Suppressor macrophage treated with lipopolysaccharide for 4 hours (primary cell): Measurements from ENCODE around the gene SLC6A12.
"Not testable (repeated sequence)": the region's sequence is repeated elsewhere in the genome, so short reads cannot be mapped to it uniquely, and the experiment has no call there.

Experiments used
- DNase-seq: peaks from one replicate; pipeline ENCODE4 v3.0.0-alpha.2; 2020

The SLC6A12 gene

DNA sequence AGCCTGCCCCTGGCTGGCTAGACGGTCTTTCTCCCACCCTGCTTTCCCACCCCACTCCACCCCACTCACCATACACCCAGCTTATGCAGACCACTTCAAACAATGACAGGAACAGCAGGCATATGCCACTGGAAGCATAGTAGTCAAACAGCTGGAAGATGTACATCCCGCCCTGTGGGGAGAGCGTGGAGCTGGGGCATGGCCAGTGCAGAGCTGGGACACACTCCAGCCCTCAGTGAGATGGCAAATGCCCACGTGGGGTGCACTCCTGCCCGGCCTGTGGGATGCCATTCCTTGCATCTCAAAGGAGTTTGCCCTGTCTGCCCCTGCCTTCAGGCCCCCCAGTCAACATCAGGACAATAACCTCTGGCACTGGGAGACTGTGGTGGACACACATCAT, 18.8 kb downstream of the SLC6A12 start:
- DNase-seq = no peak

DNA sequence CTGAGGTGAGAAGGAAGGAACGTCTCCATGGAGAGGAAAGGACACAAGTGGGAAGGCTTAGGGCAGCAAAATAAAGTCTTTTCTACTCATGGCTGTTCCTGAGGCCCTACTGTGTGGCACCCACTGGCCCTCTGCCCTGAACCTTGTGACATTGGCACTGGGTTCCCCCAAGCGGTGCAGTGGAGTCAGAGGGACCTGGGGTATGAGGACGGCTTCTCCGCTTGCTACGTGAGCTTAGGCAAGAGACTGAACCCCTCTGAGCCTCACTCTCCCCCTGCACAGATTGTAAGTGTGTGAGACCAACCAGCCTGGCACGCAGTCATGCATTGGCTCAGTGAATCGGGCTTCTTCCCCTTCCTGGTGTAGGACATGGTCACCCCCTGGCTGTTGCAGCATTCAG, 19.7 kb downstream of the SLC6A12 start:
- no peak for DNase-seq

DNA sequence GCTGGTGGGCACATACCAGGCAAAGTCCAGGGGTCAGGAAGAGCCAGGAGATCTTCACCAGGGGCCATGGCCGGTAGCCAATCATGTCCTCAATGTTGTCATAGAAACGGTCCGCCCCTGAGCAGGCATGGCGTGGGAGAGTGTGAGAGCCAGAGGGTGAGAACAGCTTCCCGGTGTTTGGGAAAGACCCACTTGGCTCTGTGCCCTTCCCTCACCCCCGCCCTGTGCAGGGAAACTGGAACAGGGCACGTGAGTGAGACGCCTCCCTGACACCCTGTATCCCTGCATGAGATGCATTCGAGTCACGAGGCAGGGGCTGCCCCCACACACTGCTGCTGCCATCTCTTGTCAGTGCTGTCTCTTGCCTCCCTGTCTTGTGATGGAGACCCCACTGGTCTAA, 20.7 kb downstream of the SLC6A12 start:
- no peak for DNase-seq

DNA sequence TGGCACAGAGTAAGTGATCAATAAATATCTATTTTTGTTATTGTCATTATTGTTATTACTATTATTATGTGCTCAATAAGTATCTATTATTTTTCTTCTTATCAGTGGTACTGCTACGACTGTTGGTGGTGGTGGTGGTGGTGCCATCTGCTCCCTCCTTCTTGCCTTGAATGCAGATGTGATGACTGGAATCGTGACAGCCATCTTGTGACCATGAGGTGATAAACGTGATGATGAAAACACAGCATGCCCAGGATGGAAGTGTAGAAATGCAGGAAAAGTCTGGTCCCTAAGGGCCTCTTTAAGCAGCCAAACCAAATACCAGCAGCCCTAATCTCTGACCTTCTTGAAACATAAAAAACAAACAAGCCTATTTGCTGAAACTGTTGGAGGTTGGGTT, 22.4 kb downstream of the SLC6A12 start:
- DNase-seq = no peak

DNA sequence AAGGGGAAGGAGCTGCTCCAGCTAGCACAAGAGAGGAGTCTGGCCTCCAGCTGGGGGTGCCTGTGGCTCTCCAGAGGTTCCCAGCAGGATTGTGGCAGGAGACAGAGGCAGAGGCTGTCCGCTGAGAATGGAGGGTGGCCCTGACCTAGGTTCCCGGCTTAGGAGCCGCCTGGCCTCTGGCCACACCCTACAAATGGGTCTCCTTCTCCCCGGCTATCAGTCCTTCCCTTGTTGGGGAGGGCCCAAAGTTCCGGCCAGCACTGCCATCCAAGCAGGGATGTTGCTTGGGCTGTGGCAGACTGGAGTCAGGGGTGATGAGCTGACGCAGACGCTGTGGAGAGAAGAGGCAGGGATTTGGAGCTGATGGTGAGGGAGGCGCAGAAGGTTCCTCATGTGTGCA, 23.1 kb downstream of the SLC6A12 start:
- no peak for DNase-seq

DNA sequence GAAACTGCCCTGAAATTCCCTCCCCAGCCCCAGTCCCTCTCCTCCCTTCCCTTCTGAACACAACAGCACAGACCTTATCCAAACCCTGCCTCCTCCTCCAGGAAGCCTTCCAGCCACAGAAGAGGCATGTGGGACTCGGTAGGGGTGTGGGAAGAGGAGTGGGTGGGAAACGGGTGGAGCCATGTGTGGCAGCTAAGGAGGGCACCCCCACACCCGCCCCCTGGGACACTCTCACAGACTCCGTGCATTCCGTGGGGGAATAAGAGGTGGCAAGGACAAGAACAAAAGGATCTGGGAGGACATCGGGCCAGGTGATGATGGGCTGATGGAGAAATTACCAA, 24.4 kb downstream of the SLC6A12 start:
- no peak for DNase-seq

DNA sequence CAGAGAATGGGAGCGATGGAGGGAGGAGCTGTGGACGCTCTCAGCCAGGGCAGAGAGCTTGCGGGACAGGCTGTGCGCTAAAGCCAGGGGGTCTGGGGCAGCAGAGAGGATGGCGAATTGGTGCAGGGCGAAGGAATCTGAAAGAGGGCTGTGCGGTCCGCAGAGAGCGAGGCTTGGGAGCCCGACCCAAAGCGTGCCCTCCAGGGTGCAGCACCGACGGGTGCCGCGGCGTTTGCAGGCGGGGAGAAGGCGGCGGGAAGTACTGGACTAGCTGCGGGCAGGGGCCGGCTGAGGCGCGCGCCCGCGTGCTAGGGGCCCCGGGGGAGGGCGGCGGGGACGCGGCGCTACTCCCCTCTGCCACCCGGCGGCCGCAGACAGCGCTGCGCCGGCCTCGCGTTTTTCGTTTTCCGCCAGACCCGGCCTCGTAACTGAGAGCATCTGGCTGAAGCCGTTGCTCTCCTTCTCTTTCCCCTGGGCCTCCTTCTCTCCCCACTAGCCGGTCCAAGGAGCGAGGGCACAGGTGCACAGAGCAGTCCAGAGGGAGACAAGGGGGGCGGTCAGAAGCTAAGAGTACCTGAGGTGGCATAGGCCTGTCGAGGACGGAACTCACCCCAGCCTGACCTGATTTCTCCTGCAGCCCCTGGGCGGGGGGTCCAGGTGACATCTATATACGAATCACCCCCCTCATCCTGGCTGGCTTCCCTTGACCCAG, 24.9 kb downstream of the SLC6A12 start:
- DNase-seq = peak; percentile 74

DNA sequence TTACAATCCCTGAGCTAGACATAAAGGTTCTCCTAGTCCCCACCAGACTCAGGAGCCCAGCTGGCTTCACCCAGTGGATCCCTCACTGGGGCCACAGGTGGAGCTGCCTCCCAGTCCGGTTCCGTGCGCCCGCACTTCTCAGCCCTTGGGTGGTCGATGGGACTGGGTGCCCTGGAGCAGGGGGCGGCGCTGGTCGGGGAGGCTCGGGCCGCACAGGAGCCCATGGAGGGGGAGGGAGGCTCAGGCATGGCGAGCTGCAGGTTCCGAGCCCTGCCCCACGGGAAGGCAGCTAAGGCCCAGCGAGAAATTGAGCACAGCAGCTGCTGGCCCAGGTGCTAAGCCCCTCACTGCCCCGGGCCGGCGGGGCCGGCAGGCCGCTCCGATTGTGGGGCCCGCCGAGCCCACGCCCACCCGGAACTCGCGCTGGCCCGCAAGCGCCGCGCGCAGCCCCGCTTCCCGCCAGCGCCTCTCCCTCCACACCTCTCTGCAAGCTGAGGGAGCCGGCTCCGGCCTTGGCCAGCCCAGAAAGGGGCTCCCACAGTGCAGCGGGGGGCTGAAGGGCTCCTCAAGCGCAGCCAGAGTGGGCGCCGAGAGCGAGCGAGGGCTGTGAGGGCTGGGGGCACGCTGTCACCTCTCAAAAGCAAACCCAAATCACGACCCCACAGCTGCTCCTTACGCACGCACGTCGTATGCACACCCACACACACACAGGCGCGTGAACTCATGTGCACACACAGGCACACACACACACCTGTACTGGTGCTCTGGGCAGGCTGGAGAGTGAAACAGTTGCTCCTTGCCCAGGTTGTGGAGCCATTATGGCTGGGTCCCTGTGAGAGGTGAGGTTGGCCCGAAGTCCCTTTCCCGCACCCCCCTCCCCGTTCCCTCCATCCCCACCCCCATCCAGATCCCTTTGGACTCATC, 25.7 kb downstream of the SLC6A12 start:
- DNase-seq = not testable (repeated sequence)

DNA sequence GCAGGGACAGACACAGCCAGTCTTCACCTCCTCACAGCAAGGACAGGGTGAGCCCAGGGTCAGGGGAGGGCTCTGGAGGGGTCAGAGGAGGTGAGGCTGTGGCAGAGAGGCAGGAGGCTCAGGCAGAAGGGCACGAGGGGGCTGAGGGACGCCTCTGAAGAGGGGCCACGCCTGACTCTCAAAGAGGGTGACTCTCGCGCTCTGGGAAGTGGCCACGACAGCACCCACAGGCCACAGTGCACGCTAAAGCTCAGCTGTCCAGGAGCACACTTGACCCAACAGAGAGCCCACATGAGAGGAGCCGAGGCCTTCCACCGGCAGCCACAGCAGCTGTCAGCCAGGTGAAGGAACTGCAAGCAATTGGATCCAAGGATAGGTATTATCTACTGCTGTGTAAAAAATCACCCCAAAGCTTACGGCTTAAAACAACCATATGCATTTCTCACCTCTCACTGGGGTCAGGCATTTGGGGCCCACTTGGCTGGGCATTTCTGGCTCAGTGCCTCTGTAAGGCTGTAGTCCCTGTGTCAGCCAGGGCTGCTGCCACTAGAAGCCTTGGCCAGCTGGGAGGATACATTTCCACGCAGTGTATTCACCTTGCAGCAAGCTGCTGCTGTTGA, 27.8 kb downstream of the SLC6A12 start:
- no peak for DNase-seq

DNA sequence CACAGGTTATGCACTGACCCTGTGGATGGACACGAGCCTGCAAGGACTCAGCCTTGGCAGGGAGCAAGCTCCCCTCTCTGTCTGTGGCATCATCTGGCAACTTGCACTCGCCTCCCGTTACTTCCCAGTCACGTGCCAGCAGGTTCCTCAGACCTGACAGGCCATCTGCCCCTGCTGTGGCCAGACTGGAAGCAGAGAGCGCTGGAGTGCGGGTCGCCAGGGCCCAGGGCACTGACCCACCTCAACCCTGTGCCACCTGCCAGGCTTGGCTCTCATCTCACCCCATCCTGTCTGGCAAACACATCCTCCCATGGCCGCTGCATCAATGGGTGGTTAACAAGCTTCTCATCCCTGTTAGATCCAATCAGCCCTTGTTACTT, 28.4 kb downstream of the SLC6A12 start:
- no peak for DNase-seq

DNA sequence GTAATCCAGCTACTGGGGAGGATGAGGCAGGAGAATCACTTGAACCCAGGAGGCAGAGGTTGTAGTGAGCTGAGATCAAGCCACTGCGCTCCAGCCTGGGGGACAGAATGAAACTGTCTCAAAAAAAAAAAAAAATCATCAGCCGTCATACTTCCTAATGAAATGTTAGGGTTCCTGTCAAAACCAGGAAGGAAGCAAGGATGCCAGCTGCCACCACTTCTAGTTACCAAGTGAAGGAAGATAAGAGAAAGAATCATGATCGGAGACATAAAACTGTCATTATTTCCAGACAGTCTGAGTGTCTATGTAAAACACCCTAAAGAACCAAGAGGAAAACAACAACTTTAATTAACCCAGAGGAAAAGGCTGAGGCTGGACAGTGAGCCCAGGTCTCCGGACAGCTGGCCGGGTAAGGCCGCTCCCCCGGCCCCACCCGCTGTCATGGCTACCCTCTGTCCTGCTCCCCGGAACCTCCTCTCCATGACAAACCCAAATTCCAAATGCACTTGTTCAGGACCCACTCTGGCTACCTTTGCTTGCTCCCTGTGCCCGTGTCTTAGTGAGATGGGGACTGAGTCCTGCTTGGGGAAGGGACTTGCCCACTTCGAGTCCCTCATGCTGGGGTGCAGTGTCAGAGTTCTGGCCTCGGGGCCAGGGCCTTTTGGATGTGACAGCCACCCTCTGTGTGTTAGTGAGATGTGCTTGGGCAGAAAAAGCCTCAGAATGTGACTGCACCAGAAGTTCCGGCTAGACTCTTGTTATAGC, 29.0 kb downstream of the SLC6A12 start:
- peak; percentile 27 for DNase-seq

DNA sequence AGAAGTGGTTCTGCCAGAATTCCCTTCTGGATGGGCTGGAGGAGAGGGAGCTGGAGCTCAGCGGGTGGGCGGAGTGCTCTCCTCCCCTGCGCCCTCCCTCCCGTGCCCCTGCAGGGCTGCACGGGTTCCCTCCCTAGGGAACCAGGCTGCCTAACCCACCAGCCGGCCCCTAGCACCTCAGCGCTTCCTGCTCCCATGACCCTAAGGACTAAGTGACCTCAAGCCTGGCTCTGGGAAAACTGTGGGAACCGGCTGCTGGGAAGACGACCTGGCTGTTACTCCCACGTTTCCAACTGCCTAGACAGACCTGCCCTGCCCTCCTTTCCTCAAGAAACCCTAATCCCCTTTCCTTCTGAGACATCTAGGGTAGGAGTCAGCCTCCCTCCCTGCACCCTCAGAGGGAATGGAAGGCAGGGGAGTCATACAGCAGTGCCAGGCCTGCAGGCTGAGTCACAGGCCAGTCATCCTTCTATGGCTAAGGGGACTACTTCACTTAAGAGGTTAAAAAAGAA, 31.5 kb downstream of the SLC6A12 start:
- peak; percentile 84 for DNase-seq

DNA sequence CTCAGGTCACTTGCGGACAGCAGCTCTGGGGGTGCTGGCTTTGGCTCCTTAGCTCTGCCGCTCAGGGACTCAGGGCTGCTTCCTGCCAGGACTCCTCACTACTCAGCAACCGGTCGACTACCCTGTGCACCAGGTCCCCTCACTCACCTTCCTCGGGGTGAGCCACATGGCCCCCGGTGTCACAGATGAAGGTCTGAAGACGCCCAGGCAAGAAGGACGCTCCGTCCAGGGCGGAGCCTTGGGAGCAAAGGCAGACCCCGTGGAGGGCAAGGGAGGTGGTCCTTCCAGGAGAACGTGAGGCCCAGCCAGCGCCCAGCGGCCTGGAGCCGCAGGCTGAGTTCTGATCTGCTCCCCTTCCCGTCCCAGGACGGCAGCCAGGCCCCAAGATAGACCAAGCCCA, 32.0 kb downstream of the SLC6A12 start:
- DNase-seq = no peak

DNA sequence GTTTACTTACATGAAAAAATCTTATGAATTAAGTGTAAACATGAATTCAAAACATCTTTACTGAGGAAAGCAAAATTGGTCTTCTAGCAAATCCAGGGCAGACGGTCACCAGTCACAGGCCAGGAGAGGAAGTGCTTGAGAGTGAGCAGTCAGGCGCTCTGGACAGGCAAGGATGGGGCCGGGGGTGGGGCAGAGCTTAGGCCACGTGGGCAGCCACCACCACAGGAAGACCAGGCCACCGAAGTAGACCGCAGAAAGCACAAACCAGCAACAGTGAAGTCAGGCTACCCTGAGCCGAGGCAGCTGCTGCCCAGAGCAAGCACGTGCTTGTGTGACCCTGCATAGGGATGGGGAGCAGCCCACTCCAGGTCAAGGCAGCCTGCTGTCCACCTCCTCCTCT, 33.5 kb downstream of the SLC6A12 start:
- peak; percentile 86 for DNase-seq

DNA sequence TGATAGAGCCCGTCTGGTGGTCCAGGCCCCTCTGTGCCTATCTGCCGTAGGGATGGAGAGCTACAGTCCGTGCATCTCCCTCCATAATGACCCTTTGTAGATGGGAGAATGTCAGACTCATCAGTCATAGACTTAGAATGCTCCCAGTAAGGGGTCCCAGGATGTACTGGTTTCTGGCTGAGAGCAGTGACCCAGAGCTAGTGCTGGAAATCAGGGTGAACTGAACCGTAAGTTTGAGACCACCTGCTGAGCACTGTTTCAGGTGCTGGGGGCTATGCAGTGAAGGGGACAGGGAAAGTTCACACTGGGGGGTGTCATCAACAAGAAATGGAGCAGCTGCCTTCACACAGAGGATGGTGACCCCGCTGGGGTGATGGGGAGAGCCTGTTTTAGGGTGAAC, 34.1 kb downstream of the SLC6A12 start:
- DNase-seq = no peak

DNA sequence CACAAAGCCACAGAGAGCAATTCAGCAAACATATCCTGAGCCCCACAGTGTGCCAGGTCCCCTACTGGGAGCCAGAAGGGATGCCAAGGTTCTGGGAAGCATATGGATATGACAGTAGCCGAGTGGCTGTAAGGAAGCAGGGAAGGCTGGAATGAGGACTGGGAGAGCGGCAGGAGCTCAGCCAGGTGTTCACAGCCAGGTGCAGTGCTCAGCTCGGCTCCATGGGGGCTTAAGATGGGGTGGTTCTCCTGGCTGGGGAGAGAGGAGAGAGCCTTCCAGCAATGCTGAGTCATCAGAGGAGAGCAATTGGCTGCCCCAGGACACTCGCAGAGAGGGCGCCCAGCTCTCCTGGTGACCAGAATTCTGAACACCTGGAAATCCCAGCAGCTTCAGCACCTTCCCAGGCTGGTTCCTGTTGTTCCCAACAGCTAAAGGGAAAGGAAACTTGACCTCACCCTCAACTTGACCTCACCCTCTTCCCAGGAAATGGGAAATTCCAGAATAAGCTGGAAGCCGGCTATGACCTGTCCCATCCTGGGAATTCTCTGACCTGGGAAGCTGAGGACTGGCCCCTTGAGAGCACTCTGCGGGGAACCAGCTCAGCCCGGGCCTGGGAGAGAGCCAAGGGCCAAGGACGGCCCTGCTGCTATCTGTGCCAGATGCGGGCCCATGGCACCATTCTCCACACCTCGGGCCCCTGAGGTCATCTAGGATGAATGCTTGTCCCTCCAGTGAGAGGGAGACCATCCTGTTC, 34.6 kb downstream of the SLC6A12 start:
- no peak for DNase-seq

DNA sequence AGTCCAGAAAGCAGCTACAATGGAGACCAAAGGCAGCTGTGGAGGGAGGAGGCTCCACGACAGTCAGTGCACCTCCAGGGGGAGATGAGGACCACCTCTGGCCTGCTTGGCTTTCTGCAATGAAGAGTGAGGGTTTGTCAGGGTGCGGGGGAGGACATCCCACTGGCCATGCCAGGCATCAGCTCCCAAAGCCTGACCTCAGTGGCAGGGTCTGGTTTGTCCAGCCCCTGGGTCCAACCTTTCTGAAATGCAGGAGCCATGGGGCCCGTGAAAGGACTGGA, 35.2 kb downstream of the SLC6A12 start:
- no peak for DNase-seq

DNA sequence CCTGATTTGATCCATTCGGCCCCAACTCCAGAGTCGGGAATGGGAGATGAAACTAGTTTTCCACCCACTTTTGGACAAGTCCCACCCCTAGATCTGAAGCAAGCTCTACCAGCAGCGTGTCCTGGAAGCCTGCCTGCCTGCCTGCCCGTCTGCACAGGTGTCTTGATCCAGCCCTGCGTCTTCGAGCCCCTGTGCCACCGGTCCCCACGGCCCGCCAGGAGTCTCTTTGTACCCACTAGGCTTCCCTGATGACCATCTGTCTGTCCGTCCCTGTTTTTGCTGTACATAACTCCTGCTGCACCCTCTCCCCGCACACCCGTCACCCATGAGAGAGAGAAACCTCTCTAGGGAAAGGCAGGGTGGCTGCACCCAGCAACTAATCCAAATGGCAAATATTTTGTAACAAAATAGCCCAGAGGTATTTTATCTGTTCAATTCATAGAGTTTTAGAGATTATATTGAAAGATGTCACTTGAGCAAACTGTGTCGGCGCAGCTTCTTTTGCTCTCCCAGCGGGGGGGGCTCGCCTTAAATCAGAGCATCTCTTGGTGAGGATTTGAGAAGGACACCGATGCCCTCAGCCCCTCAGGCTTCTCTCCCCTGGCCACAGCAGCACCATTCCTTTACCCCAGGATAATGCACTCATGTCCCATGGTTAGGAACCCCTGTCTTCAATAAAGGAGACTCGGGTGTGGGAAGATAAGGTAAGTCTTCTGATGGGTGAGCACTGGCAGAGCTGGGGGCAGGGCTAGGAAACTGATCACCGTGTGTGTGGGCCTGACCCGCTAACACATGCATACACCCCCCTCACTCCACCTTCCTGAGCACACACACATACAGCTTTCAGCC, 35.8 kb downstream of the SLC6A12 start:
- no peak for DNase-seq

DNA sequence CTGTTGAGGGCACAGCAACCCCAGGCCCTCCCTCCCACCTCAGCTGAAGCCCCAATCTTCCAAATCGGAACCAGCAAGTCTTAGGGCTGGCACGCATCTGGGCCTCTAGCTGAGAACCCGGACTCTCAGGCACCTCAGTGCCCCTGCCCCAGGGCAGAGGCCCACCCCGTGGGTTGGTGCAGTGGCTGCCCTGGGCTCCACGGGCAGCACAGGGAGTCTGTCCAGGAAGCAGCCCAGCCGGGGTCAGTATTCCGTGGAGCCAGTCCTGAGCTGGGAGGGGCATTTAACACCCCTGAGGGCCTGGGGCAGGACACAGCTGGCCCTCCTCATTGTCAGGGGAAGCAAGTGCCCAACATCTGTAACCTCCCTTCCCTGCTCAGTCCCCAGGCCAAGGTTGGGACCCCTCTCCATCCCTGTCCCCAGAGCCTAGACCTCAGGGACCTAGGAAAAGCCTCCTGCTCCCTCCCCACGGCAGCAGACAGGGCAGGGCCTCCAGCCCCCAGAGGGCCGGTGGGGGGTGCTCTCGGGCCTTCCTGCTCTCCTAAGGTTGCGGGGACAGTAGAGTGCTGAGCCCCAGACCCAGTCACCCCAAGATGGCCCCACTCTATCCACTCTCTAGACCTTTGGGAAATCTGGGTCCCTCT, 36.5 kb downstream of the SLC6A12 start:
- DNase-seq = no peak

DNA sequence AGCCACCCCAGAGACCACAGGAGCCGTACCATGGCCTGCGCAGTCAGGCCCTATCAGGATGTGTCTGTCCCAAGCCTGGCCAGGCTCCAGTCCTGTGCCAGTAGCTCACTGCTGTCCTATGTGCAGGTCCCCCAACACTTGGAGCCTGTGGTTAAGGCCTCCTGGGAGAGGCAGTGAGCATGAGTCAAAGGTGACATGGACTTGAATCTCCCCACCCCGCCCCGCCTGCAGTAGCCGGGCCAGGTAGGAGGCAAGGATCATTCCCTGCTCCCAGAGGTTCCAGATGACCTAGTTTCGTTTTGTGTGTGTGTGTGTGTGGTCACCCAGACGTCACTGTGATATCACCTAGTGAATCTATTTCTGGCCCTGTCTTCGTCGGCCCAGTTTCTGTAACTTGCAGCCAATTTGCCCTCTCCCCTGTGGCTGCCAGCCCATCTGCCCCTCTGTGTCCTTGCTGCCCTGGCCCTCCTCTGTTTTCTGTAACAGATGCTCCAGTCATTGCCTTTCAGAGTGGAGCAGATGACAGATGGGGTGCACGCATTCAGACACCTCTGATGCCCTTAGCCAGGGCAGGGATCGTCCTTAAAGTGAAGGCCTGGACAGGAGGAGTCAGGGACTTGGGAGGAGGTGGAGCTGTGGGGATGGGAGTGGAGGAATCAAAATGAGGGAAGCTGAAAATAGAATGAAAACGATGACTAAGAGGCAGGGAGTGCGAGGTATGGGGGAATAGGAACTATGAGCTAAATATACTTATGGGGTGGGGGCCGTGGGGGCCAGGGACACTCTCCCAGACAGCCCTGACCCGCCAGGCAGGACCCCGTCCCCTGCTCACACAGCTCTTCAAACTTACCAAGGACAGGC, 37.4 kb downstream of the SLC6A12 start:
- peak; percentile 26 for DNase-seq
